ENCODE data around the gene NEK9. TPM values are rescaled to one million over a fixed set of nuclear protein-coding genes. Genes with fewer than 3 reads are reported as not detected.

The NEK9 gene
- total and polyA plus RNA-seq, 2 experiments from 2014 or later: 16.3 to 31.1 TPM

- no peak overlapping the region for H3K27ac Mint-ChIP-seq
These were observed 38.0 kb upstream of the NEK9 start for GRCh38 chr14:75164809-75165208.

More at GRCh38 chr14:75164809-75165208, 38.0 kb upstream of the NEK9 start:
- Histone ChIP-seq H4K20me1 (replicated peaks; ENCODE audit: insufficient read depth) (peaks cover 27% of the 10 kb centered on the region), H3K27me3 (ENCODE audit: insufficient read depth) (no peaks in the 10 kb centered on the region), H2AFZ (no peak overlapping the region), H3K36me3 (ENCODE audit: insufficient read depth) (no peaks in the 10 kb centered on the region), H3K79me2 (replicated peaks; ENCODE audit: insufficient read depth) (peaks cover 98% of the 10 kb centered on the region), H3K27ac (ENCODE audit: low read depth) (no peak overlapping the region), H3K4me3 (no peak overlapping the region), H3K4me1 (ENCODE audit: insufficient read depth) (peaks cover 27% of the 10 kb centered on the region), H3F3A (replicated peaks; ENCODE audit: low read depth) (no peaks in the 10 kb centered on the region), H3K9me2 (ENCODE audit: insufficient read depth) (no peaks in the 10 kb centered on the region), H3K4me2 (no peak overlapping the region)
- ATAC-seq: no peak
- Mint-ChIP-seq H3K4me1 (peaks cover 28% of the 10 kb centered on the region), H3K9me3 (no peaks in the 10 kb centered on the region), H3K36me3 (ENCODE audit: low read depth) (no peaks in the 10 kb centered on the region), H3K27me3 (ENCODE audit: insufficient read depth, low read depth, poor library complexity) (peaks cover 5% of the 10 kb centered on the region), H3K4me3 (no peak overlapping the region)
- TF ChIP-seq EZH2 (IDR thresholded peaks at IDR 0.05; ENCODE audit: low read depth, unreplicated experiment): no peak
- TF ChIP-seq CTCF (conservative IDR thresholded peaks at IDR 0.05; ENCODE audit: low read depth in 2 of 2): no peak
- no peak for TF ChIP-seq ZNF462 (CRISPR knock-in tag; IDR thresholded peaks at IDR 0.05)
- TF ChIP-seq ETS1 (IDR thresholded peaks at IDR 0.05): no peak
- no peak for TF ChIP-seq ZNF331 (CRISPR knock-in tag; IDR thresholded peaks at IDR 0.05; ENCODE audit: low read depth)
- no peak for TF ChIP-seq CREB1 (CRISPR knock-in tag; IDR thresholded peaks at IDR 0.05; ENCODE audit: low read depth)
- no peak for DNase-seq (ENCODE audit: low spot score)
